ENCODE data around the gene UBR4. TPM values are rescaled to one million over a fixed set of nuclear protein-coding genes. Genes with fewer than 3 reads are reported as not detected.

Gene UBR4
- total and polyA plus RNA-seq, 2 experiments from 2014 or later: 140 to 175 TPM

GRCh38 chr1:19112891-19113696 lies 97.0 kb downstream of the UBR4 start:
- H3K79me2 ChIP-seq: no peaks in the 10 kb centered on the region
- no peak for DNase-seq (ENCODE audit: low spot score)
- peaks cover 3% of the 10 kb centered on the region for H4K20me1 ChIP-seq (ENCODE audit: insufficient read depth, poor library complexity, severe bottlenecking)
- H3K27ac ChIP-seq: no peak overlapping the region
- H3K9me2 ChIP-seq (replicated peaks; ENCODE audit: insufficient read depth): no peaks in the 10 kb centered on the region
- WGBS (ENCODE audit: low lambda C conversion rate, missing lambda C conversion rate): 89% methylated on average over 7 of the region's 7 CpGs
- H3K9me3 ChIP-seq (ENCODE audit: low read depth): no peaks in the 10 kb centered on the region
- no peak overlapping the region for H2AFZ ChIP-seq
- no peaks in the 10 kb centered on the region for H3K27me3 ChIP-seq
- peaks cover 5% of the 10 kb centered on the region for H3K36me3 ChIP-seq (replicated peaks; ENCODE audit: insufficient read depth, low read depth)
- TF ChIP-seq CTCF (IDR thresholded peaks at IDR 0.05; ENCODE audit: poor library complexity): no peak
- TF ChIP-seq EZH2phosphoT487 (IDR thresholded peaks at IDR 0.05; ENCODE audit: low read depth, severe bottlenecking, unreplicated experiment): no peak
- no peak for TF ChIP-seq EZH2 (IDR thresholded peaks at IDR 0.05; ENCODE audit: borderline replicate concordance)
- H3K4me1 ChIP-seq (ENCODE audit: insufficient read depth): no peaks in the 10 kb centered on the region
- H3K4me2 ChIP-seq: no peak overlapping the region
- no peak overlapping the region for H3K4me3 ChIP-seq

DNA sequence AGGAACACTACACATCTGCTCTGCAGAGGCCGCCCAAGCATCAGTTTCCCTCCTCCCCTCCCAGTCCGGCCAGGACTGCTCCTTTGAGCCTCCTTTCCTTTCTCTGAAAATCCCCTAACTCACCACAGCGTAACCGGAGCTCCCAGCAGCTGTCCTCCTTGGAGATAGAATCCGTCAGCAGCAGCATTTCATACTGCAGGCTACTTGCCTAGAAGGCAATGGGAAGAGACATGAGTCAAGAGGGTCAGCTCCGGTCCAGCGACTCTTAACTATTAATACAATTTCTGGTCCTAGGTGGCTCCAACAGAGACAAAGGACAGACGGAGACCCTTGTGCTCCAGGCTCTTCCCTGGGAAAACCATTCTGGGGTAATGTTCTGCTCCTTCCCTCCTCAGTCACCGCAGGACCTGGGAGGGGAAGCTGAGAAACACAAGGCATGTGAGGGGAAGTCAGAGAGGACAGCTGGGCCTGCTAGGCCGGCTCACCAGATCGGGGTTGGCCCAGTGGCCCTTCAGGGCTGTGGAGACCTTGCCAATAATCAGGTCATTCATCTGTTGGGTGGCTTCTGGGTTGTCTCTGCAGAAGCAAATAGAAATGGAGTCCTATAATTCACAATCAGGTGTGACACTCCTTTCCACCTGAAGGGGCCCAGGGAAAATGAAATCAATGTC lies 99.7 kb downstream of the UBR4 start:
- H3K36me3 ChIP-seq (replicated peaks; ENCODE audit: insufficient read depth, low read depth): peaks cover 5% of the 10 kb centered on the region
- 98% methylated on average over 11 of the region's 11 CpGs for WGBS (ENCODE audit: low lambda C conversion rate, missing lambda C conversion rate)

DNA sequence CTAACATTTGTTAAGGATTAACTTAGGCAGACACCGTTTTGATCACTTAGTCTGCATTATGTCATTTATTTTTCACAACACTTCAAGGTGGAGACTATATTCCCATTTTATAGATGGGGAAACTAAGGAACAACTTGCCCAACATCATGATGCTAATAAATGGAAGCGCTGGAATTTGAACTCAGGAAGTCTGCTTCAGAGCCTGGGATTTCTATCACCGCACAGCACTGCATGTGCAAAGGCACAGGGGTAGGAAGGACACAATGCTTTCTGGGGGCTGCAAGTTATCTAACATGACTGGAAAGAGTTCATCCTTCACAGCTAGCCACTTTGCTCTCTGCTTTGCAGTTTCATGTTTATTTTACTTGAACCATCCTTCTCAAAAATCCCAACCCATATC lies 100.5 kb downstream of the UBR4 start:
- Histone ChIP-seq H3K27ac (no peak overlapping the region), H3K9me2 (replicated peaks; ENCODE audit: insufficient read depth) (no peaks in the 10 kb centered on the region), H3K4me3 (no peak overlapping the region), H3K36me3 (replicated peaks; ENCODE audit: insufficient read depth, low read depth) (peaks cover 5% of the 10 kb centered on the region), H3K27me3 (no peaks in the 10 kb centered on the region), H3K4me2 (no peak overlapping the region), H3K9me3 (ENCODE audit: low read depth) (no peaks in the 10 kb centered on the region), H2AFZ (no peak overlapping the region), H3K79me2 (no peaks in the 10 kb centered on the region), H4K20me1 (ENCODE audit: insufficient read depth, poor library complexity, severe bottlenecking) (peaks cover 3% of the 10 kb centered on the region), H3K4me1 (ENCODE audit: insufficient read depth) (no peaks in the 10 kb centered on the region)
- DNase-seq (ENCODE audit: low spot score): no peak
- TF ChIP-seq EZH2 (IDR thresholded peaks at IDR 0.05; ENCODE audit: borderline replicate concordance) (no peak), CTCF (IDR thresholded peaks at IDR 0.05; ENCODE audit: poor library complexity) (no peak), EZH2phosphoT487 (IDR thresholded peaks at IDR 0.05; ENCODE audit: low read depth, severe bottlenecking, unreplicated experiment) (no peak)
- 85% methylated on average over 3 of the region's 3 CpGs for WGBS (ENCODE audit: low lambda C conversion rate, missing lambda C conversion rate)

More for the DNA sequence above, 99.7 kb downstream of the UBR4 start:
- no peaks in the 10 kb centered on the region for H3K4me1 ChIP-seq (ENCODE audit: insufficient read depth)
- H3K27me3 ChIP-seq: no peaks in the 10 kb centered on the region
- no peak overlapping the region for H2AFZ ChIP-seq
- no peak overlapping the region for H3K4me3 ChIP-seq
- H3K9me2 ChIP-seq (replicated peaks; ENCODE audit: insufficient read depth): no peaks in the 10 kb centered on the region
- H3K9me3 ChIP-seq (ENCODE audit: low read depth): no peaks in the 10 kb centered on the region
- peaks cover 3% of the 10 kb centered on the region for H4K20me1 ChIP-seq (ENCODE audit: insufficient read depth, poor library complexity, severe bottlenecking)
- no peak overlapping the region for H3K27ac ChIP-seq
- no peak overlapping the region for H3K4me2 ChIP-seq
- H3K79me2 ChIP-seq: no peaks in the 10 kb centered on the region
- DNase-seq (ENCODE audit: low spot score): no peak
- TF ChIP-seq CTCF (IDR thresholded peaks at IDR 0.05; ENCODE audit: poor library complexity): no peak
- TF ChIP-seq EZH2phosphoT487 (IDR thresholded peaks at IDR 0.05; ENCODE audit: low read depth, severe bottlenecking, unreplicated experiment): no peak
- no peak for TF ChIP-seq EZH2 (IDR thresholded peaks at IDR 0.05; ENCODE audit: borderline replicate concordance)
